Ammon's horn (tissue), 1 donor: ENCODE data around the gene FIGNL1.

ENCODE experiments used
- DNase-seq: peaks from one replicate; pipeline ENCODE4 v3.0.0-alpha.2; 2016; ENCODE audit warnings: low spot score

The FIGNL1 gene, protein sequence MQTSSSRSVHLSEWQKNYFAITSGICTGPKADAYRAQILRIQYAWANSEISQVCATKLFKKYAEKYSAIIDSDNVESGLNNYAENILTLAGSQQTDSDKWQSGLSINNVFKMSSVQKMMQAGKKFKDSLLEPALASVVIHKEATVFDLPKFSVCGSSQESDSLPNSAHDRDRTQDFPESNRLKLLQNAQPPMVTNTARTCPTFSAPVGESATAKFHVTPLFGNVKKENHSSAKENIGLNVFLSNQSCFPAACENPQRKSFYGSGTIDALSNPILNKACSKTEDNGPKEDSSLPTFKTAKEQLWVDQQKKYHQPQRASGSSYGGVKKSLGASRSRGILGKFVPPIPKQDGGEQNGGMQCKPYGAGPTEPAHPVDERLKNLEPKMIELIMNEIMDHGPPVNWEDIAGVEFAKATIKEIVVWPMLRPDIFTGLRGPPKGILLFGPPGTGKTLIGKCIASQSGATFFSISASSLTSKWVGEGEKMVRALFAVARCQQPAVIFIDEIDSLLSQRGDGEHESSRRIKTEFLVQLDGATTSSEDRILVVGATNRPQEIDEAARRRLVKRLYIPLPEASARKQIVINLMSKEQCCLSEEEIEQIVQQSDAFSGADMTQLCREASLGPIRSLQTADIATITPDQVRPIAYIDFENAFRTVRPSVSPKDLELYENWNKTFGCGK

DNA sequence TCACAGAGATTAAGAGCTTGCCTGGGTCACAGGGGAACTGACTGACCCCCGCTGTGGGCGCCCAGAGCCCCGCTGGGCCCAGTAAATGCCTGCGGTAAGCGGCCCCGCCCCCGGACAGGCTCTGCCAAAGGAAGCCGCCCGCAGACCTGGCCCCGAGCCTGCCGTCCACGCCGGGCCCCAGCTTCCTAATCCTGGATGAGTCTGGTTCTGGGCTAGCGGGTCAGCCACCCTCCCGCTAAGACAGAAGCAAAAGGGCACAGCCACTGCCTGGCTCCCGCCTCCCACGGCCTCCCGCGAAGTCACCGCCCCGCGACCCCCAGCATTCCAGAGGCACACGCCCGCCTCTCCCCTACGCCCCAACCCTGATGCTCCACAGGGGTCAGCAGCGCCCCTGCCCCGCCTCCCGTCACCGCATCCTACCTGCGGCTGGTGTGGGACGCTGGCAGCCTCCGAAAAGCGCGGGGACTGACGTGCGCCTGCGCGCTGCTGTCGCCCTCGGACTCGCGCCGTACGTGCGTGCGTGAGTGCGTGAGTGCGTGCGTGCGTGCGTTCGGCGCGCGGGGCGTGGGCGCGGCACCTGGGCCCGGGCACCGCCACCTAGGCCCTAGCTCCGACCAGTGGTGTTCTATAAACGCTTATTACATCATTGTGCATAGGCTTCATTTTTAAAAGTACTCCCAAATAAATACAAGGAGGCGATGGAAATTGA, at the start of gene FIGNL1:
TSS of gene FIGNL1 (minus strand) at position 470 of the 709 bp plus-strand sequence. CDS start 3,063 bp downstream, outside the sequence.
- peak; percentile 90 for DNase-seq

GRCh38 chr7:50499092-50499491, 48.9 kb upstream of the FIGNL1 start:
- DNase-seq, result no peak

DNA sequence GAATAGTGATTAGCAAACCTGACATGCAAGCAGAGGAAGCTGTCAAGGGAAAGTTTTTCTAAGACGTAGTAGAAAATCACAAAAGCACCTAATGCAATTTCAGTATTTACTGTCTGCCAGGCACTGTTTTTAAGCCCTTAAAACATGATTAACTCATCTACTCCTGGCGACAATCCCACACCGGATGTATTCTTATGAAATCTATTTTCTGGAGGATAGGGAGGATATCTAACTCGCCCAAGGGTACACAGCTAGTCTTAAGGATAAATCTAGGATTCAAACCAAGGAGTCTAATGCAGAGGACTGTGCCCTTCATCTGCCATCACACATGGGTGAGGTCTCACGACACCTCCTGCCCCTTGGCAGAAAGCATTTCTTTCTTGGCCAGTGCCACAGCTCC, 47.8 kb upstream of the FIGNL1 start:
- no peak for DNase-seq

- no peak for DNase-seq
These were observed 47.0 kb upstream of the FIGNL1 start for GRCh38 chr7:50497068-50497642.

DNA sequence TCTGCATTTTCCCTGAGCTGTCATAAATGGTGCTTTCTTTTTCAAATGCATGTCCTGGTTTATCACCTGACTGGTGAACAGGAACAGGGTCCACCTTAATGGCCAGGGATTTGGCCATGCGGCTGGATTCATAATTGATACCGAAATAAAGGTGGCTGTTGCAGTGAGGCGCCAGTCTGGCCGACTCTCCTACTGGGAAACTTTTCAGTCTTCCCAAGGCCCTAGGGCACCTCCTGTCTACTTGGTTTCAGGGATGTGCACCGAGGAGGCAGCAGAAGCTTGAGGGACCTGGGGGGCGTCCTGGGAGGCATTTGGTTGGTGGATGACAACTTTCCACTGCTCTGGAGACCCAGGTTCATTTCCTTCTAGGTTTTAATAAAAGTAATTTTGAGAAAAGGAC, 46.4 kb upstream of the FIGNL1 start:
- no peak for DNase-seq

DNA sequence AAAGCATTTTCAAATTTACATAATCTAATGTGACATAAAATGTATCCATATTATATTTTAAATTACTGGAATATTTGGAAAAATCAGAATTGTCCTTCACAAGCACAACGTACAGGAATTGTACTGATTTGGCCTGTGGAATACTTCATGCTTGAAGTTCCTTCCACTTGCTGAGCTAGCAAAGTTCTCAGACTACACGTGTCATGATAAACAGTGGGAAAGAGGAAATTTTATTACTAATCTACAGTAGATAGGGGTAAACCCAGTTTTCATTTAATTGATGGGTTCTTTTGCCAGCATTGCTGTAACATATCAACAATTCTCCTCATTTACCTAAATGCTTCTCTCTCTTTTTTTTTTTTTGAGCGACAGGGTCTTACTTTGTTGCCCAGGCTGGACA, 45.6 kb upstream of the FIGNL1 start:
- no peak for DNase-seq

DNA sequence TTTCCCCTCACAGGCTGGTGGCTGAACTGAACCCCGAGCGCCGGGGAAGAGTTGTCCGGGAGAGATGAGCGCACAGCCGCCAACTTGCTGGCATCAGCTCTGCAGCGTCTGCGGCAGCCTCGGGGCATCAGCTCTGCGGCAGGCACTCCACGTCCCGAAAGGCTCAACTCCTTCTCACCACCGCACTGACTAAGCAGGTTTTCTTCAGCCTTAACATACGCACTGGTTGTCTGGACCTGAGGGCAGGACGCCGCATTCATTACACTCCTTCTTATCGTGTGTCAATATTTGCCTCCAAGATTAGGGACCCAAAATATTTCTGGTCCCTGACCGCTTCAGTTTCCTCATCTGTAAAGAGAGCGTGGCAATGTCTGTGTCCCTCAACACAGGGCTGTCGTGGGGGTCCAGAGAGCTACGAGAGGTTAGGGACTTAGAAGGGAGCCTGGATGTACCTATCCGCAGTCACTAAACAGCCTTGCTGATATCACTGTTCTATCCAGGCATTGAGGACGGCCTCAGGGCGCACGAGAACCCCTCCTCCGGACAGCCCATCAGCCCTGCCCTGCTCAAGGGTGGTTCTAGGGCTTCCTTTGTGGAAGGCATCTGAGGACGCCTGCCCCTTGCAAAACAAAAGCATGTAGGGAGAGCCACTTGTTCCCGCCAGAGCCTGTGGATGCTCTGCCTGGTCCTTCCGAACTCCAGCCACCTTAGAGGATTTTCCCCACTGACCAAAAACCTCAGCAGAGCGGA, 42.8 kb upstream of the FIGNL1 start:
- DNase-seq, result no peak

- no peak for DNase-seq
These were observed 41.8 kb upstream of the FIGNL1 start for GRCh38 chr7:50491943-50492342.

DNA sequence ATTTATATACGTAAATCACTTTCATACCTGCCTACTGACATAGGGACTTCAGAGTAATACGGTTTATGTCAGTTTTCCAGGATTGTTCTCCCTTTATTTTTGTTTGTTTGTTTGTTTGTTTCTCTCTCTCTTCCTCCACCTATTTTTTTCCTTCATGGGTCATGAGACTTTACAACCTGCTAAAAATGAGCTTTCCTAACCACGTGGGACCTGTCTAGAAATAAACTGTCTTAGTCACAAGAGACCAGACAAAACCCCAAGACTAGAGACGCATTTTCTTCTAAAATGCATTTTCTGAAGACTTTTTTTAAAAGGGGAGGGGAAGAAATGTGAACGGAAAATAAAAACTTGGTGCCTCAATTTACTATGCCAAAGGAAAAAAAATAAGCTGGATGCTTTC, 41.1 kb upstream of the FIGNL1 start:
- DNase-seq, result no peak

GRCh38 chr7:50488379-50488778, 38.2 kb upstream of the FIGNL1 start:
- DNase-seq, result no peak

DNA sequence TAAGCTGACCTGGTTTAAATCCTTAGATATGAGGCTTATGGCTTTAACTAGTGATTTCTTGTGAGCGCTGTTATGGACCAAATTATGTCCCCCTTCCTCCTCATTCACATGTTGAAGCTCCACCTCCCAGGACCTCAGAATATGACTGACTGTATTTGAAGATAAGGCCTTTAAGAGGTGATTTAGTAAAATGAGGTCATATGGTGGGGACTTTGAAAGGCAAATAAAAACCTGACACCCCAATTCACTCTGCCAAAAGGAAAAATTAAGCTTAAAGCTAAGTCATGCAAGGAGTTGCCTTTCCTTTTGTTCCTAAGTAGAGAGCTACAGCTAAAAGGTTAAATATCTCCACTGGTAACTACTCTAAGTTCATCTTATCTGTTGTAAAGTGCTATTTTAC, 36.4 kb upstream of the FIGNL1 start:
- no peak for DNase-seq

GRCh38 chr7:50481867-50482266, 31.7 kb upstream of the FIGNL1 start:
- no peak for DNase-seq

DNA sequence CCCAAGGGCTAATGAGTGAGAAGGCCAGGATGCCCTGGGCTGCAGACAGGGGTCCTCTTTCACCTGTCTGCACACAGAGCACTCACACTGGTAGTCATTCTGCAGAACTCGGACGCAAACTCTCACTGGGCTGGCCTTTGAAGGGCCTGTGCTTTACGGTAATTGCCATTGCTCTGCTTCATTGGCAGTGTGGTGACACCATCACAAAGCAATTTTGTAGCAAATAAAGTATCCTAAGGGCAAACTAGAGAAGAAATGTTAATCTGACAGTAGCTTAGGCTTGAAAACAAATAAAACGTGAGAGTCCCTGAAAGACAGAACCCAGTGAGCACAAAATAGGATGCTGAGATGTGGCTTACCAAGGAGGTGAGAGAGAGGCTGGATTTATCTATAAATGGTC, 30.6 kb upstream of the FIGNL1 start:
- DNase-seq, result no peak

- DNase-seq, result no peak
These were observed 29.8 kb upstream of the FIGNL1 start for GRCh38 chr7:50479743-50480517.

DNA sequence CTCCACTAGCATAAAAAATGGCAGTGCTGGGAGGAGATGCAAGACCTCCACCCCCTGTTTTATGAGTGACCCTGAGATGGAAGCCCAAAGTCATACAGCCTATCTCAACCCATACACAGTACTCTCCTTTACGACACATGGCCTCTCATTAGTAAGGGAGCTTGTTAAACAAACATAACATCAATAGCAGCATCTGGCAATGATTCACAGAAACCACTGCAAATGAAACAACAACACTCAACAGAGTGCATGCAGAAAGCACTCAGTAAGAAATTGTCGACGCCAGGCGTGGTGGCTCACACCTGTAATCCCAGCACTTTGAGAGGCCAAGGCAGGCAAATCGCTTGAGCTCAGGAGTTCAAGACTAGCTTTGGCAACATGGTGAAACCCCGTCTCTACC, 27.5 kb upstream of the FIGNL1 start:
- no peak for DNase-seq

DNA sequence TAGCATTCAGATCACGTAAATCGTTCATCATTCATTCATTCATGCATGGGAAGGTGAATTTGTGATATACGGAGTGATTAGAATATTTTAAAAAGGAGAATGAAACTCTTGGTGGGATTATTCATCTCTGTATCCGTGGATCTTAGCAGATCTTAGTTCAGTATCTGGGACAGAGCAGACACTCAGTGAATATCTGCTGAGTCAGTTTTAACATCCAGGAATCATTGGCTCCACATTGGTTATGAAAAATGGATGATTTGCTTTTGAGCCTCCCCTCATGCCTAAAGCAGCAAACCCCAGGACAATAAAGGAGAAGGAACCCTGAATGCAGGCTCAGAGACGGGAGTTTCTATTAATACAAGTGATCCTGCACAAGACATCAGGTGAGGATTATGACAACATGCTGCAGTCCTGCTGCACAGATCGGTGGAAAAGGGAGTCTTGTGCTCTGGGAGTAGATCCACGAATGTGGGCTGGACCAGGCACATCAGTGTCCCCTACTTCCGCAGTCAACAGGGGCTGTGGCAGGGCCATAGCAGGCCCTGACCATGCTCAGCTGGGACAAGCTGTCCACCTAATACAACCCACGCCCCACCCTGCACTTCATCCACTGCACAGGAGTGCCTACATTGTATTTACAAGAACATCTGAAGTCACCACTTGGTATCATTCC, 26.9 kb upstream of the FIGNL1 start:
- DNase-seq, result no peak

DNA sequence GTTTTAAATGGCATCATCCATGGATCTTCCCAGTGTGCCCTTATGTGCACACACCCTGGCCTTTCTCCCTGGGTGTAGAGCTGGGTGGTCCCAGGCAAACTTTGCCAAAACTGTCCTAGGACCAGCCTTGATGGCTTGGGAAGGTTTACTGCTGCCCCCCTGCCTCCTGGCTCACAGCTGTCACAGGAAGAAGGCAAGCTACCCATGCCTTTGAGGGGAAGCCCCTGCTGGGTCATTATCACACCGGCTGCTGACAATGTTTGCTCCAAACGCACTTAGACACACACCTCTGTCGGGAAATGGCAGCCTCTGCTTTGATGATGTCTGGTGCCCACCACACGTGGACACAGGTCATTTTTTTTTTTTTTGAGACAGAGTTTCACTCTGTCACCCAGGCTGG, 25.2 kb upstream of the FIGNL1 start:
- no peak for DNase-seq

- no peak for DNase-seq
These were observed 24.4 kb upstream of the FIGNL1 start for GRCh38 chr7:50474382-50475160.

GRCh38 chr7:50473531-50473930, 23.4 kb upstream of the FIGNL1 start:
- DNase-seq, result peak; percentile 48

- no peak for DNase-seq
These were observed 22.3 kb upstream of the FIGNL1 start for GRCh38 chr7:50472427-50472826.
